Caki2 (cell line): ENCODE results near the gene C3orf52. TPM values are rescaled to one million over a fixed set of nuclear protein-coding genes. Genes with fewer than 3 reads are reported as not detected.

ENCODE experiments used
- DNase-seq: peaks from one replicate; pipeline ENCODE4 v3.0.0-alpha.2; 2015; ENCODE audit warnings: low read depth
- in situ Hi-C: cut with HindIII; loops from 2 replicates; pipeline ENCODE4 v1.10.0; 2016; ENCODE audit warnings: low sequenced_read_pairs, low pct_unique_long_range_greater_than_20kb, mixed read lengths
- total RNA-seq: library from RNA; depleted of rRNA; stranded (reverse); fragments of >200 nt; shearing (Covaris generic); gene quantifications from 2 replicates; pipeline ENCODE4 v1.2.3, GENCODE V29; 2014; ENCODE audit warnings: low replicate concordance

The C3orf52 gene
- total RNA-seq, 1 experiment from 2014 or later: 8.8 TPM

GRCh38 chr3:112114576-112115160 is 28.5 kb downstream of the C3orf52 start:
- no peak for DNase-seq
- in situ Hi-C loops: no loop called here

GRCh38 chr3:112115161-112115739 is 29.1 kb downstream of the C3orf52 start:
- in situ Hi-C loops: no loop called here
- no peak for DNase-seq

GRCh38 chr3:112115806-112116383 is 29.7 kb downstream of the C3orf52 start:
- in situ Hi-C loops: no loop called here
- no peak for DNase-seq

DNA sequence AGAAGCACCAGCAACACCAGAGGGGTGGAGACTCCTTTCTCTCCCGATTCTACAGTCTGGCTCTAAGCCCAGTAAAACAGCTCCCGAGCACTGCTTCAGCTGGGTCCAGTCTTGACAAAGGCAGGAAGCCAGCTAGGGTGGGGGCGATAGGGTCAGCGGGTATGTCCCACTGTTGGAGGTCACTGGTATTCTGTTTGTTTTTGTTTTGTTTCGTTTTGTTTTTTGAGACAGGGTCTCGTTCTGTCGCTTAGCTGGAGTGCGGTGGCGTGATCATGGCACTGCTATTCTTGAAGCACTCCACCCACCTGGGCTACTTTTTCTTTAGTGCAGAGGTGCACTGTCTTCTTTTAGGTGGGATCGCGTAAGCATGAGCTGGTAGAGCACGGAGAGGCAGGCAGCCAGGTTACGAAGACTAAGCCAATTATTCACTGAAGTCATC is 30.6 kb downstream of the C3orf52 start:
- no peak for DNase-seq
- in situ Hi-C loops: no loop called here

DNA sequence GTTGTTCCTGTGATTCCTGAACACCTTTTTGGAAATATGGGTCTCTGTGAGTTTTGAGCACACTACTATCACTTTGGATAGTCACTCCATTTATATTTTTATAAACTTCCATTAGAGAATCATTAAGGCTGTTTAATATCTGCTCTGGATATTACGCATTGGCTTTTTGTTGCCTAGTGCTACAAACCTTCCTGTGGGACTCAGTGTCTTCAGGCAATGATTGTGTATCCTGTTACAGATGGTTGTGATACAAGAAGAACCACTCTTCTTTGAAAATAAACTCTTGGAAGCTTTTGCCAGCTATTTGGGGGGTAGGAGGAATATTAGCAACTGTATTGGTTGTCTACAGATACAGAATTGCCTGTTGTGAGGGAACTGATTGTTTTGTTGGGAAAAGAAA is 31.2 kb downstream of the C3orf52 start:
- in situ Hi-C loops: no loop called here
- no peak for DNase-seq

- DNase-seq: no peak
- in situ Hi-C loops: no loop called here
These were observed 31.8 kb downstream of the C3orf52 start for GRCh38 chr3:112117841-112118571.

DNA sequence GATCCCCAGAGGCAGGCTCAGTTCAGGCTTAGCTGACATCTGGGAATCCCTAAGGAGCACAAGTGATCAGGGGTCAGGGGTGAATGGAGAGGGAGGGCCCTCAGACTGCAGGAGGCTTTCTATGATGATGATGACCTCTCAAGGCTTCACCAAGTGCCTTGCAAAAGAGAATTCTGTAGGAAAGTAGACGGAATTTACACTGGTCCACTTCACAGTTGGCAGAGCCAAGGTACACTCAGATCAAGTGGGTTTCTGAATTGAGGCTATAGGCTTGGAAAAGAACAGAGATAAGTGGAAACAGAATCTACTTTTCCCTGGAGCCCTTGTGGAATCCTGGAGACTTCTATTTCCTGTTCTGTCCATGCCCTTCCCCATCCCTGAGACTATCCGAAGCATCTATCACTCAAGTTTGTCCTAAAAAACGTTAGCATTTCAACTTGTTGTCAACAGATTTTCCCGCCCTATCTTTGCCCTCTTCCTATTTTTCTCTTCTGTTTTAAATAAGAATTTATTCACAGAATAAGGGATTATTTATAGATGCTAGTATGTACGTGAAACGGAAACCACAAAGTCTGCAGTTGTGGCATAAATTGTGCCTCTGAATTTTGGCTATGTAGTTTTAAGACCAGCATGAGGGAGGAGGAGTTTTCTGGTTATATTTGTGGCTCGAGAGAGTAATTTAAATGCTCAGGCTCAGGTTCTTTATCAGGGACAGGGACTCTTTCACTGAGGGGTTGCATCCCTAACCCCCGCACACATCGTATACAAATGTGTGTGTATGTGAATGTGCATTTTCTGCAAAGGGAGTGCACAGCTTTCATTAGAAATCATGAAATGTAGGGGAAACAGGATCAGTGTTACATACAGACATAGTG is 34.0 kb downstream of the C3orf52 start:
- in situ Hi-C loops: no loop called here
- DNase-seq: no peak

DNA sequence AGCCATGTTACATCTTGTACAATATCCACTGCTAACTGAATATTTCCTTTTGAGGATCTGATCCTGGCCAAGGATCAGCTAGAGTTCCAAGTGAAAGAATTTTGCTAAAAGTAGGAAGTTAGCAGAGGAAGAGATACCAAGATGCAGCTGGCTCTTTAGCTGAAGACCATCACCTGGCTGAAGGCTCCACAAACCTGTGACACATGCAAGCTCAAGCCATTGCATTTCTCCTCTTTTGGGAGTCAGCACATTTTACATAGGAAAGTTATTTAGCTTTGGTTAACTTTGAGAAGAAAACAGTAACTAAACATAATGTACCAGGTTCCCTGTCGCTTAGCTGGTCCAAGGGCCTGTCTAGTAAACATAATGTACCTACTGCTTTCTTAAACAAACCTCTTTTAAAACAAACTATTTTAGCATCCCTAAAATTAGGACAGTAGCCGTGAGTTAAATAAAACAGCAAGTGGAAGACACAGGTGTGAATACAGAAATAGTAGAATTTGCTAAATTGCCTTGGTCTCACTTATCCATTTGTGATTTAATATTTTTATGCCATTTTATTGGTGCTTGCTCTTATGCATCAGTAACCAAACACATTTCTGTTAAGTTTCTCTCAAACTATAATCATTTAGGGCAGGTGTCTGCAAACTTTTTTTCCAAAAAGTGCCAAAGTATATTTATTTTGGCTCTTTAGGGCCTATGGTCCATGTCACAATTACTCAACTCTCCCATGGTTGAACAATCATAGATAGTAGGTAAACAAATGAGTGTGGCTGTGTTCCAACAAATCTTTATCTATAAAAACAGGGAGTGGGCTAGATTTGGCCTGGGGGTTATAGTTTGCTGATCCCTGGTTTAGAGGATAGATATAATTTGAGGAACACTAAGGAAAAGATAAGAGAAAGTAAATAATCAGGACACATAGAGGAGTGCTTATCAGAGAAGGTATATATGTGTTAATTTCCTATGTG is 35.7 kb downstream of the C3orf52 start:
- no peak for DNase-seq
- in situ Hi-C loops: no loop called here

DNA sequence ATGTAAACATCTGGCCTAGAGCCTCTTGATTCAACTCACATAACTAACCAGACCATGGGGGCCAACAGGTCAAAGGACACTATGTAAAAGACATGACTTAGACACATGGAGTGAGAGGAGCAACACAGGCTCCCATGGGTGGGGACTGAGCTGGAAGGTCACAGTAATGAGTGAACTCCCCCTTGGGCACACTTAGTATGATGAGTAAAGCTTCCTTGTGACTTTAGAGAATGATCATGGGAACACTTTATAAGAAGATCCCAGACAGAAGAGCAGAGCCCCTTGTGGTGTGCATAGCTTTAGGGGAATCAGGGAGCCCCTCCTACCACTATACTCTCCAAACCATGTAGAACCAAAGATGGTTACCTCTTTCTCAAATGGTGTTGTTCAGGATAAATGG is 36.7 kb downstream of the C3orf52 start:
- in situ Hi-C loops: no loop called here
- no peak for DNase-seq

- in situ Hi-C loops: no loop called here
These were observed 37.4 kb downstream of the C3orf52 start for GRCh38 chr3:112123548-112123947.

GRCh38 chr3:112124907-112125607 is 38.9 kb downstream of the C3orf52 start:
- no peak for DNase-seq
- in situ Hi-C loops: no loop called here

More at GRCh38 chr3:112123548-112123947, 37.4 kb downstream of the C3orf52 start:
- no peak for DNase-seq

DNA sequence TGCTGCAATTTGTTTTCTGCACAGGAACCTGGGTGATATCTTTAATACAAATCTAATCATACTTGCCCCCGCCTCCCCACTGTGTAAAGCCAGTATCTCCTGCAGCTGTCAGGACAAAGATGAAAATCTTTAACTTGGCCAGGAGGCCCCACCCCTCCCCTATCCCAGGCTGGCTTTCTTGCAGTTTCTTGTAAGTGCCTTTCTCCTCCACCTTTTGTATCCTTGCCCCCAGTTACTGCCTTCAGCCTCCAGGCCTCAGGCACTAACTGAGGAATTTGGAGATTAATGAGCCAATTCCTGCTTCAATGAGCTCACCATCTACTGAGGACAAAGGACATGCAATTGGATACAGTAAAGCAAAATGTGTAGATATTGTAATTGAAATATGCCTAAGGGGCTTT is 40.3 kb downstream of the C3orf52 start:
- in situ Hi-C loops: no loop called here
- DNase-seq: peak; percentile 12

DNA sequence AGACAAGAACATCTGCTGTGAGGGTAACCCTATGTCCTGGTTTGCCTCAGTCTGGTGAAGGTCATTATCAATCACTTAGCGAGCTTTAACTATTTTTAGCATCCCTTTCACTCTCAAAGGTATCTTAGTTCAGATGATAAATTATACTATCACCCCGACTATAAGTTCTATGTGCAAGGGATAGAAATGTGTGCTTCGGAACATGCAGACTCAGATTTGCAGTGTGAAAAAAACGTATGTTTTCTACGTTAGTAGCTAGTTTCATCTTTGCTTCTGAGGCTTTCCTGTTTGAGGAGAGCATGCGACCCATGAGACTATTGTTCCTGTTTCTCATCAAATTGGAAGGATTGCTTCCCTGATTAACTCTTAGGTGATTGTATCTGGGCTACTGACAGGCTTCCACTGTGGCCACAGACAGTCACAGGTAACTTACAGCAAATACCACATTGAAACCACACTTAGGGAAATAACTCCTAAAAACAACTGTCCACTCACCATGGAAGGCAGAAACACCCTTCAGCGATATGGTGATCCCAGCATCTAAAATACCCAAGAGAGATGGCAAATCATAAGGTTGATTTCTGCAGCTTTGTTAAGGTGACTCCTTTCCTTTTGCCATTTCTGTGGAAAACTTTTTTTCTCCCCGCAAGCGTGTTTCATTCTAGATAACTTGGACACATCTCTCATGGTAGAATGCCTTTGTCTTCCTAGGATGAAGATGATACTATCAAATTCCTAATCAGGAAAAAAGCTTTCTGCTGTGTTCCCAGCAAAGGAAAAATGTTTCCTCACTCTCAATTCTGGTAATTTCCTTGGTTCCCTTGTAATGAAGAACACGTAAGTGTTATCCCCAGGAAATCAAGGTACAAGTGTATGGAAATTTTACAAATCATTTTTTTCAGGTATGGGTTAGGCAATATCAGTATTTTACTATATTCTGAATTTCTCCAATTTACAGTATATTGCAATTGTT is 41.6 kb downstream of the C3orf52 start:
- in situ Hi-C loops: no loop called here
- no peak for DNase-seq

GRCh38 chr3:112128843-112129727 is 42.9 kb downstream of the C3orf52 start:
- in situ Hi-C loops: no loop called here
- peak; percentile 10 for DNase-seq
